NCI-H82 treated with DMSO at 0.1 percent for 48 hours (cell line): Measurements from ENCODE around the gene IRS2.
"Not testable (repeated sequence)": the region's sequence is repeated elsewhere in the genome, so short reads cannot be mapped to it uniquely, and the experiment has no call there.

ENCODE experiments used
- DNase-seq: peaks from one replicate; lab custom pipeline; 2025; ENCODE audit not compliant: unreplicated experiment; lab: John Stamatoyannopoulos, UW

IRS2 gene

GRCh38 chr13:109786457-109787134, at the start of gene IRS2:
IRS2 (minus strand) TSS chr13:109786583; CDS start chr13:109786053, 530 bp downstream.
- peak; percentile 89 for DNase-seq

GRCh38 chr13:109834973-109835720, 48.8 kb upstream of the IRS2 start:
- no peak for DNase-seq

GRCh38 chr13:109833940-109834339, 47.6 kb upstream of the IRS2 start:
- DNase-seq: no peak

- DNase-seq: no peak
These were observed 46.7 kb upstream of the IRS2 start for GRCh38 chr13:109833071-109833470.

- DNase-seq: not testable (repeated sequence)
These were observed 42.4 kb upstream of the IRS2 start for GRCh38 chr13:109828591-109829316.

GRCh38 chr13:109823201-109823600, 36.8 kb upstream of the IRS2 start:
- not testable (repeated sequence) for DNase-seq

GRCh38 chr13:109821103-109821502, 34.7 kb upstream of the IRS2 start:
- no peak for DNase-seq

GRCh38 chr13:109819874-109820273, 33.5 kb upstream of the IRS2 start:
- no peak for DNase-seq

- no peak for DNase-seq
These were observed 32.5 kb upstream of the IRS2 start for GRCh38 chr13:109818886-109819285.

GRCh38 chr13:109817591-109818535, 31.5 kb upstream of the IRS2 start:
- no peak for DNase-seq

- no peak for DNase-seq
These were observed 30.4 kb upstream of the IRS2 start for GRCh38 chr13:109816808-109817203.

GRCh38 chr13:109816112-109816807, 29.9 kb upstream of the IRS2 start:
- DNase-seq: no peak

GRCh38 chr13:109815651-109816050, 29.3 kb upstream of the IRS2 start:
- no peak for DNase-seq

GRCh38 chr13:109813663-109814062, 27.3 kb upstream of the IRS2 start:
- no peak for DNase-seq

- no peak for DNase-seq
These were observed 26.0 kb upstream of the IRS2 start for GRCh38 chr13:109812382-109812781.

GRCh38 chr13:109810761-109811510, 24.6 kb upstream of the IRS2 start:
- no peak for DNase-seq

GRCh38 chr13:109809216-109809932, 23.0 kb upstream of the IRS2 start:
- DNase-seq: no peak

- no peak for DNase-seq
These were observed 21.0 kb upstream of the IRS2 start for GRCh38 chr13:109807345-109807744.

GRCh38 chr13:109804654-109805053, 18.3 kb upstream of the IRS2 start:
- no peak for DNase-seq
